HepG2 (cell line): ENCODE results near the gene SDR9C7. TPM values are rescaled to one million over a fixed set of nuclear protein-coding genes. Genes with fewer than 3 reads are reported as not detected.

Source experiments
- ATAC-seq: fragments of 200-7000 bp; cut with Tn5 transposase; 3 replicates; pipeline ENCODE4 v1.9.1; 2020; ENCODE audit warnings: mild to moderate bottlenecking, moderate library complexity
- BruUV-seq: library from RNA; stranded (reverse); fragments of 400-500 nt; replicated peaks from 2 replicates; lab custom pipeline; 2021; lab: Mats Ljungman, UMichigan
- CTCF ChIA-PET: fragments of 300-600 bp; formaldehyde crosslinking; extraction: SDS; loops from one replicate; lab custom pipeline; 2021; ENCODE audit warnings: low total read pairs, inconsistent platforms, low intra/inter-chr PET ratio; lab: Yijun Ruan, JAX
- POLR2A ChIA-PET: fragments of 350-600 bp; sonication (Branson Sonifier 250); formaldehyde crosslinking; loops from one replicate; lab custom pipeline; 2020; ENCODE audit warnings: antibody characterized with exemption, inconsistent platforms; lab: Yijun Ruan, JAX
- DNase-seq: peaks from one replicate; pipeline ENCODE4 v3.0.0-alpha.2; 2015; ENCODE audit warnings: low spot score
- FAIRE-seq: peaks from 3 replicates; lab custom pipeline; 2011; peaks lifted over from hg19 to GRCh38; lab: Jason Lieb, UNC
- H2AFZ ChIP-seq: one replicate; pipeline ENCODE4 v1.6.1; 2011; ENCODE audit warnings: low read length, inconsistent platforms
- H3K27ac ChIP-seq: fragments of 300-600 bp; 3 replicates; pipeline ENCODE4 v1.8.0; 2011; ENCODE audit warnings: mixed run types, mild to moderate bottlenecking, mixed read lengths, low read length, inconsistent platforms; ENCODE audit not compliant: insufficient read depth; ENCODE audit errors: extremely low read length
- H3K27me3 ChIP-seq, 2 experiments: fragments of 200-600 bp in 1 of 2; 2 replicates in 1 of 2; 3 replicates in 1 of 2; pipeline versions ENCODE4 v1.6.0 to v1.8.0; 2011; ENCODE audit warnings: low read length in 2 of 2, mild to moderate bottlenecking in 2 of 2, moderate library complexity in 2 of 2, inconsistent platforms in 1 of 2; ENCODE audit not compliant: insufficient read depth in 2 of 2, control insufficient read depth in 1 of 2
- H3K36me3 ChIP-seq, 2 experiments: fragments of 200-600 bp in 1 of 2; replicated peaks in 1 of 2; 2 replicates in 1 of 2; 3 replicates in 1 of 2; pipeline versions ENCODE4 v1.5.1 to v1.8.0; 2011; ENCODE audit warnings: low read length in 2 of 2, inconsistent platforms in 1 of 2; ENCODE audit not compliant: insufficient read depth in 2 of 2, control insufficient read depth in 1 of 2
- H3K4me1 ChIP-seq: 2 replicates; pipeline ENCODE4 v1.5.1; 2012; ENCODE audit warnings: low read length, inconsistent platforms; ENCODE audit not compliant: insufficient read depth
- H3K4me2 ChIP-seq: 2 replicates; pipeline ENCODE4 v1.6.0; 2011; ENCODE audit warnings: low read depth, low read length, inconsistent platforms
- H3K4me3 ChIP-seq, 3 experiments: fragments of 200-600 bp in 1 of 3; sonication (generic), shearing (Covaris generic) in 1 of 3; replicated peaks in 1 of 3; 2 replicates each; pipeline ENCODE4 v1.5.1; 2011 to 2016; ENCODE audit warnings: low read length in 3 of 3, inconsistent platforms in 2 of 3, low read depth in 2 of 3, mild to moderate bottlenecking in 2 of 3, control low read depth in 1 of 3, mixed read lengths in 1 of 3; ENCODE audit not compliant: insufficient read depth in 1 of 3
- H3K79me2 ChIP-seq: one replicate; pipeline ENCODE4 v1.6.1; 2011; ENCODE audit warnings: low read length, inconsistent platforms; ENCODE audit not compliant: insufficient read depth
- H3K9ac ChIP-seq: 2 replicates; pipeline ENCODE4 v1.6.0; 2011; ENCODE audit warnings: mild to moderate bottlenecking, low read depth, low read length, inconsistent platforms; ENCODE audit not compliant: insufficient read depth
- H3K9me3 ChIP-seq: 2 replicates; pipeline ENCODE4 v1.5.1; 2012; ENCODE audit warnings: mild to moderate bottlenecking, low read length
- H4K20me1 ChIP-seq: 2 replicates; pipeline ENCODE4 v1.6.0; 2011; ENCODE audit warnings: inconsistent platforms, mild to moderate bottlenecking, low read length, moderate library complexity; ENCODE audit not compliant: insufficient read depth
- ARID2 ChIP-seq: sonication (generic); formaldehyde crosslinking; IDR thresholded peaks from 2 replicates; pipeline ENCODE4 v1.8.1; 2022; ENCODE audit warnings: mild to moderate bottlenecking, missing genetic modification reagents, borderline replicate concordance
- CBX5 ChIP-seq: sonication (generic); formaldehyde crosslinking; IDR thresholded peaks from 2 replicates; pipeline ENCODE4 v1.4.0; 2020; ENCODE audit warnings: missing genetic modification reagents, borderline replicate concordance
- CEBPG ChIP-seq: IDR thresholded peaks from 2 replicates; pipeline ENCODE4 v1.6.1; 2016
- FOXP4 ChIP-seq: sonication (generic); formaldehyde crosslinking; IDR thresholded peaks from 2 replicates; pipeline ENCODE4 v1.4.0; 2020; ENCODE audit warnings: missing genetic modification reagents
- GATAD2A ChIP-seq: IDR thresholded peaks from 2 replicates; pipeline ENCODE4 v1.6.1; 2016
- HDAC2 ChIP-seq: sonication (generic); formaldehyde crosslinking; IDR thresholded peaks from 2 replicates; pipeline ENCODE4 v1.4.0; 2020; ENCODE audit warnings: missing genetic modification reagents
- HNF4A ChIP-seq: sonication (generic); formaldehyde crosslinking; IDR thresholded peaks from 2 replicates; pipeline ENCODE4 v1.4.0; 2020; ENCODE audit warnings: missing genetic modification reagents
- HOXA5 ChIP-seq: sonication (generic); formaldehyde crosslinking; IDR thresholded peaks from 2 replicates; pipeline ENCODE4 v1.4.0; 2020; ENCODE audit warnings: missing genetic modification reagents
- HOXD1 ChIP-seq: sonication (generic); formaldehyde crosslinking; IDR thresholded peaks from 2 replicates; pipeline ENCODE4 v1.5.0; 2020; ENCODE audit warnings: missing genetic modification reagents
- JUN ChIP-seq: sonication (generic); formaldehyde crosslinking; IDR thresholded peaks from 2 replicates; pipeline ENCODE4 v1.4.0; 2020; ENCODE audit warnings: mild to moderate bottlenecking, missing genetic modification reagents
- MEIS1 ChIP-seq: sonication (generic); formaldehyde crosslinking; IDR thresholded peaks from 2 replicates; pipeline ENCODE4 v1.9.0; 2021; ENCODE audit warnings: mild to moderate bottlenecking, missing genetic modification reagents, moderate library complexity, borderline replicate concordance
- MEIS2 ChIP-seq: sonication (generic); formaldehyde crosslinking; IDR thresholded peaks from 2 replicates; pipeline ENCODE4 v1.9.0; 2021; ENCODE audit warnings: mild to moderate bottlenecking, missing genetic modification reagents
- MIXL1 ChIP-seq: IDR thresholded peaks from 2 replicates; pipeline ENCODE4 v1.6.1; 2016
- NCOA2 ChIP-seq: sonication (generic); formaldehyde crosslinking; IDR thresholded peaks from 2 replicates; pipeline ENCODE4 v1.8.0; 2022; ENCODE audit warnings: inconsistent platforms
- SMARCC2 ChIP-seq: fragments of 450-650 bp; IDR thresholded peaks from 2 replicates; pipeline ENCODE4 v1.6.1; 2017; ENCODE audit warnings: antibody characterized with exemption, mild to moderate bottlenecking
- SNAPC5 ChIP-seq: sonication (generic); formaldehyde crosslinking; IDR thresholded peaks from 2 replicates; pipeline ENCODE4 v1.8.1; 2023; ENCODE audit warnings: mild to moderate bottlenecking, missing genetic modification reagents, borderline replicate concordance
- SOX6 ChIP-seq, 2 experiments: fragments of 450-650 bp in 1 of 2; sonication (generic) in 1 of 2; formaldehyde crosslinking in 1 of 2; IDR thresholded peaks; 2 replicates each; pipeline versions ENCODE4 v1.4.0 to v1.6.1; 2017 to 2020; ENCODE audit warnings: antibody characterized with exemption in 1 of 2, mild to moderate bottlenecking in 1 of 2, missing genetic modification reagents in 1 of 2
- ZBTB3 ChIP-seq: sonication (generic); formaldehyde crosslinking; IDR thresholded peaks from 2 replicates; pipeline ENCODE4 v1.4.0; 2020; ENCODE audit warnings: low read depth, mild to moderate bottlenecking, moderate library complexity, missing genetic modification reagents, borderline replicate concordance
- ZBTB43 ChIP-seq: sonication (generic); formaldehyde crosslinking; conservative IDR thresholded peaks from 2 replicates; pipeline ENCODE4 v1.4.0; 2020; ENCODE audit warnings: missing genetic modification reagents
- ZNF496 ChIP-seq: sonication (generic); formaldehyde crosslinking; IDR thresholded peaks from 2 replicates; pipeline ENCODE4 v1.8.1; 2023; ENCODE audit warnings: mild to moderate bottlenecking, moderate library complexity, missing genetic modification reagents; ENCODE audit not compliant: insufficient replicate concordance
- in situ Hi-C: cut with HindIII; loops from 2 replicates; pipeline ENCODE4 v1.10.0; 2017; ENCODE audit warnings: low pct_unique_long_range_greater_than_20kb; ENCODE audit not compliant: extremely low pct_ligation_motif_present
- intact Hi-C: fragments of 100-400 bp; cut with micrococcal nuclease; formaldehyde crosslinking; loops from one replicate; pipeline ENCODE4 v1.10.0; 2022; ENCODE audit not compliant: unreplicated experiment
- polyA plus RNA-seq, 8 experiments: library from polyadenylated mRNA; depleted of rRNA in 3 of 8; stranded (reverse) in 7 of 8; unstranded in 1 of 8; fragments of >200 nt; fragmentation: Illumina TruSeq in 4 of 8; extraction: Trizol in 4 of 8; gene quantifications; 2 replicates each; pipeline versions ENCODE4 v1.2.1 to v1.2.3, GENCODE V29; 2011 to 2016; ENCODE audit warnings: low read depth in 4 of 8, missing spikeins in 1 of 8, mixed read lengths in 1 of 8; ENCODE audit not compliant: insufficient read depth in 1 of 8
- total RNA-seq, 5 experiments: library from RNA; depleted of rRNA; stranded (reverse); fragments of >200 nt; fragmentation: Illumina TruSeq; extraction: Trizol; gene quantifications; 2 replicates each; pipeline ENCODE4 v1.2.3, GENCODE V29; 2016; ENCODE audit warnings: low read depth in 1 of 5
- TF ChIP-seq, protein P1 (sequence below): sonication (generic); IDR thresholded peaks from 2 replicates; pipeline ENCODE4 v1.6.1; 2016; ENCODE audit warnings: low read depth, borderline replicate concordance
- TF ChIP-seq, protein P2 (sequence below): IDR thresholded peaks from 2 replicates; pipeline ENCODE4 v1.6.1; 2016; ENCODE audit warnings: control low read depth

Gene SDR9C7
- total and polyA plus RNA-seq, 2 of the 13 experiments (the other 11 are each of a cell fraction or from before 2014, with no cell fraction given): 0.04 TPM; not detected in 1

- in situ Hi-C loops (no loop called here), intact Hi-C loops (no loop called here)
- Histone ChIP-seq H3K4me2 (peak overlapping the region; percentile 41; the same call in 1 of the 2 replicates), H3K36me3 (no peaks in the 10 kb centered on the region), H3K27ac (peak overlapping the region; percentile 58), H2AFZ (no peak overlapping the region), H4K20me1 (no peaks in the 10 kb centered on the region), H3K4me1 (peaks cover 33% of the 10 kb centered on the region), H3K79me2 (no peaks in the 10 kb centered on the region), H3K9ac (no peak overlapping the region), H3K27me3 (no peaks in the 10 kb centered on the region), H3K4me3 (no peak overlapping the region), H3K9me3 (peaks cover 9% of the 10 kb centered on the region)
- BruUV-seq: no TSS peak
- FAIRE-seq: peak; percentile 8
- ChIA-PET CTCF (no interaction called here), POLR2A (no interaction called here)
- ATAC-seq: peak; percentile 89
- peak; percentile 86 for DNase-seq
- peak; percentile 49 for TF ChIP-seq GATAD2A
- TF ChIP-seq SMARCC2: no peak
- 0 out of 2 replicates have a peak, but pooled peaks have one; percentile 23 for TF ChIP-seq FOXP4 (CRISPR knock-in tag)
- 0 out of 2 replicates have a peak, but pooled peaks have one; percentile 44 for TF ChIP-seq JUN (CRISPR knock-in tag)
- TF ChIP-seq, protein P1, sequence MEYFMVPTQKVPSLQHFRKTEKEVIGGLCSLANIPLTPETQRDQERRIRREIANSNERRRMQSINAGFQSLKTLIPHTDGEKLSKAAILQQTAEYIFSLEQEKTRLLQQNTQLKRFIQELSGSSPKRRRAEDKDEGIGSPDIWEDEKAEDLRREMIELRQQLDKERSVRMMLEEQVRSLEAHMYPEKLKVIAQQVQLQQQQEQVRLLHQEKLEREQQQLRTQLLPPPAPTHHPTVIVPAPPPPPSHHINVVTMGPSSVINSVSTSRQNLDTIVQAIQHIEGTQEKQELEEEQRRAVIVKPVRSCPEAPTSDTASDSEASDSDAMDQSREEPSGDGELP: peak; percentile 76; the same call in 1 of the 2 replicates
- no peak for TF ChIP-seq SOX6 (IDR thresholded peaks at IDR 0.05)
- TF ChIP-seq SOX6 (CRISPR knock-in tag; IDR thresholded peaks at IDR 0.05): peak; percentile 67
- peak; percentile 71; the same call in 1 of the 2 replicates for TF ChIP-seq ZBTB43 (CRISPR knock-in tag)
- peak; percentile 64 for TF ChIP-seq HNF4A (CRISPR knock-in tag)
- TF ChIP-seq MEIS2 (CRISPR knock-in tag): peak; percentile 89
- TF ChIP-seq, protein P2, sequence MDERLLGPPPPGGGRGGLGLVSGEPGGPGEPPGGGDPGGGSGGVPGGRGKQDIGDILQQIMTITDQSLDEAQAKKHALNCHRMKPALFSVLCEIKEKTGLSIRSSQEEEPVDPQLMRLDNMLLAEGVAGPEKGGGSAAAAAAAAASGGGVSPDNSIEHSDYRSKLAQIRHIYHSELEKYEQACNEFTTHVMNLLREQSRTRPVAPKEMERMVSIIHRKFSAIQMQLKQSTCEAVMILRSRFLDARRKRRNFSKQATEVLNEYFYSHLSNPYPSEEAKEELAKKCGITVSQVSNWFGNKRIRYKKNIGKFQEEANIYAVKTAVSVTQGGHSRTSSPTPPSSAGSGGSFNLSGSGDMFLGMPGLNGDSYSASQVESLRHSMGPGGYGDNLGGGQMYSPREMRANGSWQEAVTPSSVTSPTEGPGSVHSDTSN (CRISPR knock-in tag): peak; percentile 76
- peak; percentile 98 for TF ChIP-seq HOXA5
- TF ChIP-seq MIXL1: 0 out of 2 replicates have a peak, but pooled peaks have one; percentile 18
- TF ChIP-seq MEIS1 (CRISPR knock-in tag): peak; percentile 89; the same call in 1 of the 2 replicates
- TF ChIP-seq ZBTB3 (CRISPR knock-in tag): no peak
- no peak for TF ChIP-seq ZNF496 (CRISPR knock-in tag)
- TF ChIP-seq NCOA2 (CRISPR knock-in tag): peak; percentile 41; the same call in 1 of the 2 replicates
- no peak for TF ChIP-seq ARID2 (CRISPR knock-in tag)
- TF ChIP-seq HOXD1: peak; percentile 91; the same call in 1 of the 2 replicates
- TF ChIP-seq SNAPC5: no peak
- TF ChIP-seq CEBPG (CRISPR knock-in tag): peak; percentile 77
- 0 out of 2 replicates have a peak, but pooled peaks have one; percentile 23 for TF ChIP-seq HDAC2
- peak; percentile 22; the same call in 1 of the 2 replicates for TF ChIP-seq CBX5 (CRISPR knock-in tag)
Measured at GRCh38 chr12:56878010-56878339, 56.2 kb downstream of the SDR9C7 start.
